Measurements from ENCODE around the gene PRKAR2A. TPM values are rescaled to one million over a fixed set of nuclear protein-coding genes. Genes with fewer than 3 reads are reported as not detected.
"Not testable (repeated sequence)": the region's sequence is repeated elsewhere in the genome, so short reads cannot be mapped to it uniquely, and the experiment has no call there.

Gene PRKAR2A
- total RNA-seq, 1 donor from 2014 or later = 55.5 TPM

DNA sequence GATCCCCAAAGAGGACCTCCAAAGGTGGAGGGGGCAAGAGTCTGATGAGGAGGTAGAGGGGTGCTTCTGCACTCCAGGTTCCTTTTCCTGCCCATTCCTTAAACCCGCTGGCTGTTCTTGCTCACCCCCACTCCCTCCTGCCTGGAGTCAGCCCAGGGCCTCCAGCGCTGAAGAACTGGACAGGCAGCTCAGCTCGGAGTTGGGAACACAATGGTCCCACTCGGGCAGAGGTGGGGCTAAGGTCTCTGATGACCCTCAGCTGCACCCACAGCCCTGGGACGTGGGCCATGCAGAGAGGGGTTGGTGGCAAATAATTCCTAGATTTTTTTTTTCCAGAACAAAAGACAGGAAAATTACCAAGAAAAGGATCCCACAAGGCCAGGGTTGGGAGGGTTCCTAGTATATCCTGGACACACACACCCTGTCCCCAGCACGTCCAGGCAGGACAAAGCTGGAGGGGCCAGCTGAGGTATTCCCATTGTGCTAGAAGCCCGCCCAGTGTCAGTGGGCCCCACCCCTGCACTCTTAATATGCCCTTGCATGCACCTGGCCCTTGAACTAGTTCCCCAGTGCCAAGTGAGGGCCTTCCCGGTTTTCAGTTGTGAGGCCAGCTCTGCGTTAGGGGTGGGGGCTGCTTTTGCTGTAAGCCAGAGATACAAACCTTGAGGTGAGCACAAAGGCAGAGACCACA, 108.6 kb downstream of the PRKAR2A start:
- Mint-ChIP-seq H3K4me3 (ENCODE audit: unreplicated experiment) (no peak overlapping the region), H3K36me3 (ENCODE audit: unreplicated experiment) (no peaks in the 10 kb centered on the region), H3K27ac (ENCODE audit: unreplicated experiment) (no peak overlapping the region), H3K9me3 (ENCODE audit: unreplicated experiment) (peaks cover 1% of the 10 kb centered on the region), H3K27me3 (ENCODE audit: unreplicated experiment) (peaks cover 3% of the 10 kb centered on the region), H3K4me1 (ENCODE audit: low read depth, unreplicated experiment) (peaks cover 7% of the 10 kb centered on the region)
- DNase-seq = no peak
- TF ChIP-seq, protein P1, sequence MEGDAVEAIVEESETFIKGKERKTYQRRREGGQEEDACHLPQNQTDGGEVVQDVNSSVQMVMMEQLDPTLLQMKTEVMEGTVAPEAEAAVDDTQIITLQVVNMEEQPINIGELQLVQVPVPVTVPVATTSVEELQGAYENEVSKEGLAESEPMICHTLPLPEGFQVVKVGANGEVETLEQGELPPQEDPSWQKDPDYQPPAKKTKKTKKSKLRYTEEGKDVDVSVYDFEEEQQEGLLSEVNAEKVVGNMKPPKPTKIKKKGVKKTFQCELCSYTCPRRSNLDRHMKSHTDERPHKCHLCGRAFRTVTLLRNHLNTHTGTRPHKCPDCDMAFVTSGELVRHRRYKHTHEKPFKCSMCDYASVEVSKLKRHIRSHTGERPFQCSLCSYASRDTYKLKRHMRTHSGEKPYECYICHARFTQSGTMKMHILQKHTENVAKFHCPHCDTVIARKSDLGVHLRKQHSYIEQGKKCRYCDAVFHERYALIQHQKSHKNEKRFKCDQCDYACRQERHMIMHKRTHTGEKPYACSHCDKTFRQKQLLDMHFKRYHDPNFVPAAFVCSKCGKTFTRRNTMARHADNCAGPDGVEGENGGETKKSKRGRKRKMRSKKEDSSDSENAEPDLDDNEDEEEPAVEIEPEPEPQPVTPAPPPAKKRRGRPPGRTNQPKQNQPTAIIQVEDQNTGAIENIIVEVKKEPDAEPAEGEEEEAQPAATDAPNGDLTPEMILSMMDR (IDR thresholded peaks at IDR 0.05; ENCODE audit: partially characterized antibody, unreplicated experiment) = no peak

- Mint-ChIP-seq H3K4me1 (ENCODE audit: low read depth, unreplicated experiment) (peaks cover 7% of the 10 kb centered on the region), H3K4me3 (ENCODE audit: unreplicated experiment) (no peak overlapping the region), H3K27me3 (ENCODE audit: unreplicated experiment) (peaks cover 3% of the 10 kb centered on the region), H3K9me3 (ENCODE audit: unreplicated experiment) (peaks cover 1% of the 10 kb centered on the region), H3K27ac (ENCODE audit: unreplicated experiment) (no peak overlapping the region), H3K36me3 (ENCODE audit: unreplicated experiment) (no peaks in the 10 kb centered on the region)
- DNase-seq = no peak
- TF ChIP-seq, protein P1 (IDR thresholded peaks at IDR 0.05; ENCODE audit: partially characterized antibody, unreplicated experiment) = no peak
These were observed 109.5 kb downstream of the PRKAR2A start for GRCh38 chr3:48738144-48738536.

- H3K4me1 Mint-ChIP-seq (ENCODE audit: low read depth, unreplicated experiment); H3K9me3 Mint-ChIP-seq (ENCODE audit: unreplicated experiment); DNase-seq; H3K36me3 Mint-ChIP-seq (ENCODE audit: unreplicated experiment); H3K27me3 Mint-ChIP-seq (ENCODE audit: unreplicated experiment): not testable (repeated sequence)
- peak overlapping the region; percentile 92 for H3K27ac Mint-ChIP-seq (ENCODE audit: unreplicated experiment)
- peak overlapping the region; percentile 57 for H3K4me3 Mint-ChIP-seq (ENCODE audit: unreplicated experiment)
These were observed 112.5 kb downstream of the PRKAR2A start for GRCh38 chr3:48735075-48735767.

GRCh38 chr3:48734541-48734940, 113.1 kb downstream of the PRKAR2A start:
- H3K4me3 Mint-ChIP-seq (ENCODE audit: unreplicated experiment); H3K27ac Mint-ChIP-seq (ENCODE audit: unreplicated experiment); DNase-seq; H3K4me1 Mint-ChIP-seq (ENCODE audit: low read depth, unreplicated experiment); H3K36me3 Mint-ChIP-seq (ENCODE audit: unreplicated experiment); H3K9me3 Mint-ChIP-seq (ENCODE audit: unreplicated experiment); H3K27me3 Mint-ChIP-seq (ENCODE audit: unreplicated experiment): not testable (repeated sequence)

GRCh38 chr3:48733752-48734518, 113.7 kb downstream of the PRKAR2A start:
- H3K4me1 Mint-ChIP-seq (ENCODE audit: low read depth, unreplicated experiment); H3K27ac Mint-ChIP-seq (ENCODE audit: unreplicated experiment): not testable (repeated sequence)

DNA sequence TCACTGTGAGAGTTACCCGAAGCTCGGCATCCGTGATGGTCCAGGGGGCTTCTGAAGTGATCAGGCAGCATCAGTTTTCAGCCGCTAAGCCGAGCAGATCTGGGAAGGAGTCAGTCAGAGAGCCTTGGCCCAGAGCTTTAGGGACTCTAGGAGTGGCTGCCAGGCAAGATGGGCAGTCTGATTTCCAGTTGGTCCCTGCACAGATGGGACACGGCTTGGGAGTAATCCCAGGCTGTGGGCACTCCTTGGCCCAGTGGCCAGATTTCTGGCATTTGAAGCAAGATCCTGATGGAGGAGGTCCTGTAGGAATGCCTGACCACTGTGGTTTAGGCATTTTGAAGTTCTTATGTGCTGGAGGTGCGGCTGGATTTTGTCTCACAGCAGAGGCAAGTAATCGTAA, 120.2 kb downstream of the PRKAR2A start:
- TF ChIP-seq, protein P1 (IDR thresholded peaks at IDR 0.05; ENCODE audit: partially characterized antibody, unreplicated experiment) = no peak
- no peaks in the 10 kb centered on the region for H3K4me1 Mint-ChIP-seq (ENCODE audit: low read depth, unreplicated experiment)
- no peaks in the 10 kb centered on the region for H3K27me3 Mint-ChIP-seq (ENCODE audit: unreplicated experiment)
- no peak overlapping the region for H3K4me3 Mint-ChIP-seq (ENCODE audit: unreplicated experiment)
- no peaks in the 10 kb centered on the region for H3K36me3 Mint-ChIP-seq (ENCODE audit: unreplicated experiment)
- no peak for DNase-seq
- no peak overlapping the region for H3K27ac Mint-ChIP-seq (ENCODE audit: unreplicated experiment)
- H3K9me3 Mint-ChIP-seq (ENCODE audit: unreplicated experiment) = no peaks in the 10 kb centered on the region

More at GRCh38 chr3:48733752-48734518, 113.7 kb downstream of the PRKAR2A start:
- H3K27me3 Mint-ChIP-seq (ENCODE audit: unreplicated experiment); DNase-seq; H3K36me3 Mint-ChIP-seq (ENCODE audit: unreplicated experiment); H3K4me3 Mint-ChIP-seq (ENCODE audit: unreplicated experiment); H3K9me3 Mint-ChIP-seq (ENCODE audit: unreplicated experiment): not testable (repeated sequence)

GRCh38 chr3:48725185-48725855, 122.4 kb downstream of the PRKAR2A start:
- not testable (repeated sequence) for H3K4me1 Mint-ChIP-seq (ENCODE audit: low read depth, unreplicated experiment); H3K36me3 Mint-ChIP-seq (ENCODE audit: unreplicated experiment); H3K4me3 Mint-ChIP-seq (ENCODE audit: unreplicated experiment); DNase-seq; H3K27me3 Mint-ChIP-seq (ENCODE audit: unreplicated experiment); H3K27ac Mint-ChIP-seq (ENCODE audit: unreplicated experiment); H3K9me3 Mint-ChIP-seq (ENCODE audit: unreplicated experiment)

Measured in glutamatergic neuron (in vitro differentiated cells).